ENCODE measurements around the gene EPB41.

The EPB41 gene

DNA sequence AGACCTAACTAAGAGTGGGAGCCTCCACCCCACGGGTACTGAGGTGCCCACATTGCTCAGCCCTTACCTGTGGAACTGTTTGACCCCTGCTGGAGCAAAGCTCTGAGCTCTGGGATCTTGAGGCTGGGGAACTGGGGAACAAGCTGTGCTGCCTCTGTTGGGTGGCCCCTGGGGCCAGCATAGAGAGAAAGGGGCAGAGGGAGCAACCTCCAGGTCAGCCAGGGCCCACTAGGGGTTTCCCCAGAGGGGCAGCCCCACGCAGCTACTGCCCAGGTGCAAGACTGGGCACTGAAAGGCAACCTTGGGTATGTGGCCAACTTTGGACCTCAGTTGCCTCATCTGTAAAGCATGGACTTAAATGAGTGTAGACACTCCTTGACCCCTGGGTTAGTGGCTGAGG lies 23.5 kb upstream of the EPB41 start:
- DNase-seq (ENCODE audit: low spot score), result no peak
- TF ChIP-seq, protein P1, sequence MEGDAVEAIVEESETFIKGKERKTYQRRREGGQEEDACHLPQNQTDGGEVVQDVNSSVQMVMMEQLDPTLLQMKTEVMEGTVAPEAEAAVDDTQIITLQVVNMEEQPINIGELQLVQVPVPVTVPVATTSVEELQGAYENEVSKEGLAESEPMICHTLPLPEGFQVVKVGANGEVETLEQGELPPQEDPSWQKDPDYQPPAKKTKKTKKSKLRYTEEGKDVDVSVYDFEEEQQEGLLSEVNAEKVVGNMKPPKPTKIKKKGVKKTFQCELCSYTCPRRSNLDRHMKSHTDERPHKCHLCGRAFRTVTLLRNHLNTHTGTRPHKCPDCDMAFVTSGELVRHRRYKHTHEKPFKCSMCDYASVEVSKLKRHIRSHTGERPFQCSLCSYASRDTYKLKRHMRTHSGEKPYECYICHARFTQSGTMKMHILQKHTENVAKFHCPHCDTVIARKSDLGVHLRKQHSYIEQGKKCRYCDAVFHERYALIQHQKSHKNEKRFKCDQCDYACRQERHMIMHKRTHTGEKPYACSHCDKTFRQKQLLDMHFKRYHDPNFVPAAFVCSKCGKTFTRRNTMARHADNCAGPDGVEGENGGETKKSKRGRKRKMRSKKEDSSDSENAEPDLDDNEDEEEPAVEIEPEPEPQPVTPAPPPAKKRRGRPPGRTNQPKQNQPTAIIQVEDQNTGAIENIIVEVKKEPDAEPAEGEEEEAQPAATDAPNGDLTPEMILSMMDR (IDR thresholded peaks at IDR 0.05), result no peak
- Histone ChIP-seq H3K4me3 (no peak overlapping the region), H3K27ac (no peak overlapping the region)

DNA sequence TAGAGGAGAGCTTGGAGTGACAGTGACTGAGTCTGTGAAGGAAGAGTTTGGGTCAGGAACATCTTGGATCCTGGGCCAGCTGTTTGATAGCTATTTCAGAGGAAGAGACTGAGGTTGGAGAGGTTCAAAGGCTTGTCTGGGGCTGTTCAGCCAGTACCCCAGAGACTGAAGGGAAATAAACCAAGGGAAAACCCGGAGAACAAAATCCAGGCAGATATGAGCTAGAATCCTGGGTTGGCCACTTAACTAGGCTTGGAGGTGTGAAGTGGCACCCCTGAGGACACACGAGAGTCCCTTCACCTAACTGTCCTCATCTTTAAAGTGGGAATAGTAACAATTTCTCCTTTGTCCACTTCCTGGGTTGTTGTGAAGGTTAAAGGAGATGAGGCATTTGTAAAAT lies 23.1 kb upstream of the EPB41 start:
- Histone ChIP-seq H3K4me3 (no peak overlapping the region), H3K27ac (no peak overlapping the region)
- no peak for DNase-seq (ENCODE audit: low spot score)
- TF ChIP-seq, protein P1 (IDR thresholded peaks at IDR 0.05), result no peak

DNA sequence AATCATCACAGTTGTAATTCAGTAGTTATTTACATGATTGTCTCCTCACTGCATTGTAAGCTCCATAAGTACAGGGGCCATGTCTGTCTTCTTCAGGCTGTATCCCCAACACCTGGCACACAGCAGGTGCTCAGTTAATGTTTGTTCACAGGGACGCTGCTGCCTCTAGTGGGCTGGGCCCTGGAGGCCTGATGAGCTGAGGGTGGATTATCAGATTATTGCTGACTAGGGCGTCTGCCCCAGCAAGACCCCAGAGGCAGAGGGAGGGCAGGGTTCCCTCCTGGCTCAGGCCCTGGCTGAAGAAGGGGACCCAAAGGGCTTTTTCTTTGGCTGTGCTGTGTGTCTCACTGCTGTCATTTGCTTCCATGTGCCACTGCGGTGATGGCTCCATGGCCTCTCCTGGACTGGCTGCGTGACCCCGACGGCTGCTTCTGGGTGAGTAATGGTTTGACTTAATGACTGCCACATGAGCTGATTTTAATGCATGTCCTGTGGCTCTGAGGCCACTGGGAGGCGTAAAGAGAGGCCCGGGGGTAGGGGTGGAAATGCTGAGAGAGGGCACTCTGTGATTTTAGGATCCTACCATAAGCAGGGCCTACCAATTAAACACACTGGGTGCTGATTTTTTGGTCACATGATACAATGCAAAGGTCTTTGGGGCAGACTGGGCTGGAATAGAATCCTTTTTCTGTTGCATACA lies 20.8 kb upstream of the EPB41 start:
- Histone ChIP-seq H3K4me3 (no peak overlapping the region), H3K27ac (no peak overlapping the region)
- DNase-seq (ENCODE audit: low spot score), result no peak
- TF ChIP-seq, protein P1 (IDR thresholded peaks at IDR 0.05), result no peak

DNA sequence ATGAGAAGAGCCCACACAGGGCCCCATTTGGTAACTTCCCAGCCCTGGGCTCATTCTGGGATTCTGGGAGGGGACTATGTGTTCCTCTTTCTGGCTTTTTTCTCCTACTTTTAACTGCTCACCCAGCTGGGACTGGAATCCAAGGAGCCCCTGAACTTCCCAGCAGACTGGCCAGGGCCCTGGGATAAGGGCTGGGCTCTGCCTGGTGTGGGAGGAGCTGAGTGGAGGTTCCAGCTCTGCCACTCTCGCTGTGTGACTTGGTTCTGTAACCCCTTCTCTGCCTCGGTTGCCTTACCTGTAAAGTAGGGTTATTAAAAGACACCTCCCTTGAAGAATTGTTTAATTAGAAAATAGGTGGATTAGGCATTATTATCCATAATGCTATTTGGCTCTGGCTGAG lies 19.6 kb upstream of the EPB41 start:
- Histone ChIP-seq H3K27ac (no peak overlapping the region), H3K4me3 (no peak overlapping the region)
- TF ChIP-seq, protein P1 (IDR thresholded peaks at IDR 0.05), result no peak
- DNase-seq (ENCODE audit: low spot score), result no peak

DNA sequence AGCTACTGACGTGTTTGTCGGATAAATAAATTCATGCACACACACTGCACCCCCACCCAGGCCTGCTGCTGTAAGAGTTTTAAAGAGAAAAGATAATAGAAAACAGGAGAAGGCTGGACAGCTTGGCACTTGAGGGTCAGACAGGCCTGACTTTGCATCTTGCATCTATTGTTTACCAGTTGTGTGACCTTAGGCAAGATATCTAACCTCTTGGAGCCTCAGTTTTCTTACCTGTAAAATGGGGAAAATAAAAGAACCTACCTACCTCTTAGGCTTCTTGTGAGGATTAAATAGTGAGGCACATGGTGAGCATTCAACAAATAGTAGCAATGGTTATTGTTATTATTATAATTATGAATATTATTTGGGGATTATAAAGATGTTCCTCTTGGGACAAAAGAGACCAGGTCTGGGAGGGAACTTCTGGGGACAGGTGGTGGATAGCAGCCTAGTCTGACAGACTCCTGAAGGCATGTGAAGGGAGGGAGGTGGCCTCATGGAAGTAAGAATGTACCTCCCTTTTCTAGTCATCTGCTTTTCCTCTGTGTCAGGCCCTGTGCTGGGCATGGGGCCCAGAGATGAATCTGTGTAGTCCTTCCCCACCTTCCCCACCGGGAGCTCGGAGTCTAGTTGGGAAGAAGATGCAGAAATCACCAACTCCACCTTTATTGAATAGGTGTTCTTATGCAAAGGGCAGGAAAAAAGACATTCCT lies 18.3 kb upstream of the EPB41 start:
- TF ChIP-seq, protein P1 (IDR thresholded peaks at IDR 0.05), result no peak
- H3K4me3 ChIP-seq, result no peak overlapping the region
- DNase-seq (ENCODE audit: low spot score), result no peak
- no peak overlapping the region for H3K27ac ChIP-seq

DNA sequence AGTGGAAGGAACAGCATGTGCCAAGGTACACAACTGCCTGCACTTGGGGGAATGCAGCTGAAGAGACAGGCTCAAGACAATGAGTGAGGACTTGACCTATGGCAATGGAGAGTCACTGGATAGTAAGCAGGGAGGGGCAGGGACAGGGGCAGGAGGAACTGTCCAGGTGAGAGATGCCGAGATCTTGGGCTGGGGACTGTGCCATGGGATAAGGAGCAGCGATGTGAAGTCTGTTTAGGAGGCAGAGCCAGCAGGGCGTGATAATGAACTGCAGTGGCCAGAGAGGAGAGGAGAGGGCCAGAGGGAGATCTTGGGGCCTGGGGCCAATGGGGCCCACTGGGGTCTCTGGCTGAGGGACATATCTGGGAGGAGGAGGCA lies 17.8 kb upstream of the EPB41 start:
- Histone ChIP-seq H3K4me3 (no peak overlapping the region), H3K27ac (no peak overlapping the region)
- TF ChIP-seq, protein P1 (IDR thresholded peaks at IDR 0.05), result no peak
- DNase-seq (ENCODE audit: low spot score), result no peak

DNA sequence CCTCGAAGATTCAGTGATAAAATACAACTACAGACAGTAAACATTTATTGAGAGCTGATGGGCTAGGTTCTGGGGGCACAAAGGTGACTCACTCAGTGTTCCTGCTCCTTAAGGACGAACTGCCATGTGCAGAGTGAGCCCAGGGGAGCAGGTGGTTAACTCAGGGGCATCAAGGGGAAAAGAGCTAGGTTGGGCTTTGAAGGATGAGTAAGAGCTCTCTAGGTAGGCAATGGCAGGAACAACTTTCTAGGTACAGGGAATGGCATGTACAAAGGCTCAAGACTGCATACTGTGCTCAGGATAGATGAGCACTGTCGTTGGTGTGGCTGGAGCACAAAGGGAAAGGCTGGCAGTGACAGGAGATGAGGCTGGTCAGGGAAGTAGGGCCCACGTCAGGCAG lies 16.6 kb upstream of the EPB41 start:
- Histone ChIP-seq H3K4me3 (no peak overlapping the region), H3K27ac (peak overlapping the region in 1 of 2 donors; percentile 40)
- TF ChIP-seq, protein P1 (IDR thresholded peaks at IDR 0.05), result no peak
- no peak for DNase-seq (ENCODE audit: low spot score)

Data from coronary artery (tissue), 2 donors.